AG04449 (cell line): ENCODE results near the gene MPZL1.

Experiments used
- CTCF ChIA-PET: fragments of 350-600 bp; formaldehyde crosslinking; extraction: SDS; loops from one replicate; lab custom pipeline; 2021; ENCODE audit warnings: antibody characterized with exemption; lab: Yijun Ruan, JAX
- POLR2A ChIA-PET: fragments of 400-600, 350-600 bp; formaldehyde crosslinking; extraction: SDS; loops from one replicate; lab custom pipeline; 2020; ENCODE audit warnings: antibody characterized with exemption, inconsistent platforms; lab: Yijun Ruan, JAX
- DNase-seq: peaks from one replicate; pipeline ENCODE4 v3.0.0-alpha.2; 2010; ENCODE audit warnings: low read depth, low spot score
- H3K4me3 ChIP-seq: 2 replicates; pipeline ENCODE4 v1.5.1; 2011; ENCODE audit warnings: low read depth, mild to moderate bottlenecking, control low read depth, low read length
- CTCF ChIP-seq: IDR thresholded peaks from one replicate; pipeline ENCODE4 v1.5.1; 2011; ENCODE audit warnings: mild to moderate bottlenecking, moderate library complexity, low read length, control low read depth, inconsistent platforms; ENCODE audit not compliant: insufficient read depth; ENCODE audit errors: missing control alignments

Gene MPZL1

DNA sequence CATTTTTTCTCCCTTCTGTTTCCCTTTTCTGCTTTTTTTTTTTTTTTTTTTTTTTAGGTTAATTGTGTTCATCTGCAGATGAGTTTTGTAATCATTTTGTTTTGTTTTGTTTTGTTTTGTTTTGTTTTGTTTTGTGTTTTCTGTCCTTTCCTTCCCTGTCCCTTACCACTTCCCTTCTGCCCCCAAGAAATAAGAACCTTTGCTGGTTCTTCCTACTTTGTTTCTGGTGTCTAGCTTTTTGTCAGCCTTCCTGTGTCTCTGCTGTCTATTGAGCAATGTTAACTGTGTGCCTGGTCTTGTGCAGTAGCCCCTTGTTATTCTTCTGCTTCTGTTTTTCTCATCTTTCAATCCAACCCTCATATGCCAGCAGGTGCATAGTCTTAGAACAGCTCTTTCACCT is 46.0 kb downstream of the MPZL1 start:
- CTCF ChIA-PET, result interaction anchor here (1.4 kb wide), 1 partner anchor 12 kb away, joined by 4 read pairs; no protein-coding TSS in a partner anchor
- TF ChIP-seq CTCF, result no peak
- POLR2A ChIA-PET, result no interaction called here

GRCh38 chr1:167770127-167770526 is 48.3 kb downstream of the MPZL1 start:
- ChIA-PET POLR2A (no interaction called here), CTCF (no interaction called here)
- no peak for TF ChIP-seq CTCF
- DNase-seq, result no peak
- no peak overlapping the region for H3K4me3 ChIP-seq

More for the DNA sequence above, 46.0 kb downstream of the MPZL1 start:
- no peak for DNase-seq
- no peak overlapping the region for H3K4me3 ChIP-seq

- POLR2A ChIA-PET, result no interaction called here
Measured at GRCh38 chr1:167772436-167772835, 50.7 kb downstream of the MPZL1 start.

DNA sequence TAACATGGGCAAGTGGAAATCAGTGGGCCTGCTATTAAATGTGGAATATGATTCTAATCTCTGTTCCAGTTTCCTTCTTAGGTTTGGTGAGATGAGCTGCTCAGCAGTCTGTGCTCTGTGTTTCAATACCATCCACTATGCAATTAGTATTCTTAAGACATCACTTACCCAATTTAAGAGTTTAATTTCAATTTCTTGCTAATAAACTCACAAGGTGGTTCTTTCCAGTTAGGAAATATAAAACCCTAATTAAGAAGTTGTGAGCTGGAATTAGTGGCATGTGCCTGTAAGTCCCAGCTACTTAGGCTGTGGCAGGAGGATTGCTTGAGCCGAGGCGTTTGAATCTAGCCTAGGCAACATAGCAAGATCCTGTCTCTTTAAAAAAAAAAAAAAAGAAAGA is 51.7 kb downstream of the MPZL1 start:
- H3K4me3 ChIP-seq, result no peak overlapping the region
- TF ChIP-seq CTCF, result no peak
- no peak for DNase-seq
- ChIA-PET POLR2A (no interaction called here), CTCF (interaction anchor here (1.9 kb wide), 1 partner anchor 11 kb away, joined by 5 read pairs; no protein-coding TSS in a partner anchor)

More at GRCh38 chr1:167772436-167772835, 50.7 kb downstream of the MPZL1 start:
- no peak overlapping the region for H3K4me3 ChIP-seq
- CTCF ChIA-PET, result interaction anchor here (0.9 to 1.0 kb wide), 2 partner anchors 14 to 310 kb away, joined by 3 read pairs; no protein-coding TSS in a partner anchor
- DNase-seq, result no peak
- no peak for TF ChIP-seq CTCF

- CTCF ChIA-PET, result interaction anchor here (1.9 to 2.3 kb wide), 2 partner anchors 13 to 28 kb away, joined by 5 to 8 read pairs; no protein-coding TSS in a partner anchor
Measured at GRCh38 chr1:167774710-167775109, 52.9 kb downstream of the MPZL1 start.

DNA sequence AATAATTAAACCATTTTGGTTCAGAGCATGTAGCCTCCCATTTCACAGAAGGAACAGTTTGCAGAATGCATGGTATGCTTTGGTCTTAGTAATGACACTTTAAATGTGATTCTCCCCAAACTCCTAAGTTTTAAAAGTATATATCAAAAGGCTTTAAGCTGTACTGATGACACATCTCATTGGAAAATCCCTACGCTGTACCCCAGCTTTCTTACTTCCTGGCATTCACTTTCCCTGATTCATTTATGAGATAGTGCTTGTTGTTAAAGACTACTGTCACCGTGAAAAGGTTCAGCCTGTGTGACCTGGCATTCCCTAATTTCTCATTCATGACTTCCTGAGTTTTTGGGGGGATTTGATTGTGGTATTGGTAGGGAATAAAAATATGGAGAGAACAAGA is 53.4 kb downstream of the MPZL1 start:
- POLR2A ChIA-PET, result no interaction called here
- no peak for DNase-seq
- no peak for TF ChIP-seq CTCF
- H3K4me3 ChIP-seq, result no peak overlapping the region
- CTCF ChIA-PET, result interaction anchor here (1.5 to 2.3 kb wide), 3 partner anchors 13 to 28 kb away, joined by 5 to 8 read pairs (median 5); no protein-coding TSS in a partner anchor

More at GRCh38 chr1:167774710-167775109, 52.9 kb downstream of the MPZL1 start:
- no peak for DNase-seq
- no peak overlapping the region for H3K4me3 ChIP-seq
- POLR2A ChIA-PET, result no interaction called here
- no peak for TF ChIP-seq CTCF
